Skeletal muscle tissue (tissue), 4 donors: ENCODE results near the gene RAB3B. TPM values are rescaled to one million over a fixed set of nuclear protein-coding genes. Genes with fewer than 3 reads are reported as not detected.
"Not testable (repeated sequence)": the region's sequence is repeated elsewhere in the genome, so short reads cannot be mapped to it uniquely, and the experiment has no call there.

Experiments
- H3K27ac ChIP-seq: one replicate; pipeline ENCODE4 v1.7.0; 2013; ENCODE audit warnings: mild to moderate bottlenecking, low read depth, low read length, inconsistent platforms
- H3K27me3 ChIP-seq, 3 donors: one replicate each; pipeline ENCODE4 v1.7.0; 2013; ENCODE audit warnings: low read length in 3 of 3; ENCODE audit not compliant: control insufficient read depth in 3 of 3, insufficient read depth in 3 of 3
- H3K36me3 ChIP-seq, 3 donors: one replicate each; pipeline ENCODE4 v1.7.0; 2013; ENCODE audit warnings: low read length in 3 of 3; ENCODE audit not compliant: control insufficient read depth in 3 of 3, insufficient read depth in 3 of 3
- H3K4me1 ChIP-seq, 3 donors: one replicate each; pipeline ENCODE4 v1.7.0; 2013; ENCODE audit warnings: low read length in 3 of 3, mild to moderate bottlenecking in 3 of 3; ENCODE audit not compliant: control insufficient read depth in 3 of 3, insufficient read depth in 3 of 3
- H3K4me3 ChIP-seq, 3 donors: one replicate each; pipeline ENCODE4 v1.7.0; 2013; ENCODE audit warnings: low read length in 3 of 3
- H3K9ac ChIP-seq, 3 donors: one replicate each; pipeline ENCODE4 v1.7.0; 2013; ENCODE audit warnings: low read length in 3 of 3, mild to moderate bottlenecking in 3 of 3, moderate library complexity in 2 of 3, low read depth in 1 of 3
- H3K9me3 ChIP-seq, 3 donors: one replicate each; pipeline ENCODE4 v1.7.0; 2013; ENCODE audit warnings: low read length in 3 of 3; ENCODE audit not compliant: control insufficient read depth in 3 of 3
- total RNA-seq: library from RNA; depleted of rRNA; stranded (reverse); fragments of >200 nt; gene quantifications from one replicate; pipeline ENCODE4 v1.2.3, GENCODE V29; 2014
- donor health status: Osteomylitis.

RAB3B gene
- total RNA-seq, 1 donor from 2014 or later, result under 0.01 TPM

DNA sequence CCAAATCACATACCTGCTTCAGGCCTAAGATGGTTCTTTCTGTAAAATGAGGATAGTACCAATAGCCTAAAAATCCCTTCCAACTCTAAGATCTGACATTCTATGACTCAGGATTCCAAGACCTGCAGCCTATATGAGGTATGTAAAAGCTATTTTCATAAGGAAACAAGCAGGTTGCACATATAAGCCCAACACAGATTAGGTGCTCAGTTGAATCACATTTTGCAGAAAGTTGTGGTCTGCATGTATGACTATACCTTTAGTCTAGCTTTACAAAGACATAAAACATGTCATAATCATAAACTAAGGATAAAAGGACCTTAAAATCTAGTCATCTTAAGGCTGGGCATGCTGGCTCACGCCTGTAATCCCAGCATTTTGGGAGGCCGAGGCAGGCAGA is 35.8 kb upstream of the RAB3B start:
- H3K9ac ChIP-seq, result no peak overlapping the region
- H3K4me3 ChIP-seq, result no peak overlapping the region
- no peaks in the 10 kb centered on the region for H3K9me3 ChIP-seq
- H3K4me1 ChIP-seq, result peaks cover under 1% of the 10 kb centered on the region in 3 donors
- H3K36me3 ChIP-seq, result peaks cover 8 to 32% (median 31%) of the 10 kb centered on the region in 3 donors
- H3K27ac ChIP-seq, result no peak overlapping the region
- no peaks in the 10 kb centered on the region for H3K27me3 ChIP-seq

DNA sequence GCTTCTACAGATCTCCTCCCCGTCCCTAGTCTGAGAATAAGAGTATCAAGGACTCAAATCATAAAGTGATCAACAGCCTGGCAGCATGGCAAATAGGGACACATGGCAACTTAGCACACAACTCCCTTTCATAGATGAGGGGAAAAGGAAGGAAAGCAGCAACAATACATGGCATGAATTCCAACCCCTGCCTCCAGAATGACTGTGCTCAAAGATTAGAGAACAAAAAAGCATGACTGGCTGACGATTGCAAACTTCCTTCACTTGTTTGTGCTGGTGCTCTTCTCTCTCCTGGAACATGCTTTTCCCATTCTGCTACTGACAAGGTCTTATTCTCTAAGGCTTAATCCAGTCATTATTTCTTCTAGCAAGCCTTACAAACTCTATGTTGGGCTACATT is 31.6 kb upstream of the RAB3B start:
- Histone ChIP-seq H3K9ac (no peak overlapping the region), H3K4me1 (no peaks in the 10 kb centered on the region), H3K27me3 (no peaks in the 10 kb centered on the region), H3K4me3 (no peak overlapping the region), H3K27ac (no peak overlapping the region), H3K9me3 (no peaks in the 10 kb centered on the region), H3K36me3 (peaks cover 15 to 43% (median 40%) of the 10 kb centered on the region in 3 donors)

DNA sequence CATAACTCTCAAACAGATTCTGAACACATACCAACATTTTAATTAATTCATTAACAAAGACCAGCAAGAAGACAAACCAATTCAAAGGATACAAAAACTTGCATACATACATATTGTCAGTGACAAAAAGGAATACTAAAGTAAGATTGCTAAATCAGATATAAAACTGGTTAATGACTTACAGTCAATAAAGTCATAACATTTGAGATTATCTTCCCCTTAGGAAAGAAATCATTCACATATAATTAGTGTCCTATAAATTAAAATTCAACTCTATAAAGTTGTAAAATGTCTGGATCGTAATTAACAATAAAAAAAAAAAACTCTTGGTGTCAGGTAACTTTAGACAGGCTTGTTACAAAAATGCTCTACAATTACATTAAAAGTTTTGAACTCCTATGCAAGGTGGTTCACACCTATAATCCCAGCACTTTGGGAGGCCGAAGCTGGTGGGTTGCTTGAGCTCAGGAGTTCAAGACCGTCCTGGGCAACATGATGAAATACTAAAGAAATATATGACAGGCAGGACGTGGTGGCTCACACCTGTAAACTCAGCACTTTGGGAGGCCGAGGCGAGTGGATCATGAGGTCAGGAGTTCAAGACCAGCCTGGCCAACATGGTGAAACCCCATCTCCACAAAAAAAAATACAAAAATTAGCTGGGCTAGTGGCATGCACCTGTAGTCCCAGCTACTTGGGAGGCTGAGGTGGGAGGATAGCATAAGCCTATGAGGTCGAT is 17.7 kb upstream of the RAB3B start:
- H3K27me3 ChIP-seq, result peaks cover 7 to 17% (median 9%) of the 10 kb centered on the region in 3 donors
- no peak overlapping the region for H3K27ac ChIP-seq
- H3K4me1 ChIP-seq, result no peaks in the 10 kb centered on the region
- H3K9ac ChIP-seq, result no peak overlapping the region
- no peaks in the 10 kb centered on the region for H3K36me3 ChIP-seq
- H3K4me3 ChIP-seq, result no peak overlapping the region
- no peaks in the 10 kb centered on the region for H3K9me3 ChIP-seq

- no peak overlapping the region for H3K4me3 ChIP-seq
- peaks cover 7 to 17% (median 11%) of the 10 kb centered on the region in 3 donors for H3K27me3 ChIP-seq
- no peaks in the 10 kb centered on the region for H3K36me3 ChIP-seq
- no peak overlapping the region for H3K9ac ChIP-seq
- H3K27ac ChIP-seq, result no peak overlapping the region
- no peaks in the 10 kb centered on the region for H3K4me1 ChIP-seq
- no peaks in the 10 kb centered on the region for H3K9me3 ChIP-seq
These were observed 16.9 kb upstream of the RAB3B start for GRCh38 chr1:52007215-52008002.

GRCh38 chr1:52006081-52006553 is 15.6 kb upstream of the RAB3B start:
- H3K9ac ChIP-seq, H3K9me3 ChIP-seq, H3K27ac ChIP-seq, H3K4me1 ChIP-seq, H3K4me3 ChIP-seq, H3K36me3 ChIP-seq: not testable (repeated sequence)
- H3K27me3 ChIP-seq, result peaks cover 7 to 17% (median 11%) of the 10 kb centered on the region in 3 donors

- H3K9ac ChIP-seq, result not testable (repeated sequence)
- H3K27me3 ChIP-seq, result peaks cover 7 to 17% (median 11%) of the 10 kb centered on the region in 3 donors
These were observed 15.0 kb upstream of the RAB3B start for GRCh38 chr1:52005548-52005947.

DNA sequence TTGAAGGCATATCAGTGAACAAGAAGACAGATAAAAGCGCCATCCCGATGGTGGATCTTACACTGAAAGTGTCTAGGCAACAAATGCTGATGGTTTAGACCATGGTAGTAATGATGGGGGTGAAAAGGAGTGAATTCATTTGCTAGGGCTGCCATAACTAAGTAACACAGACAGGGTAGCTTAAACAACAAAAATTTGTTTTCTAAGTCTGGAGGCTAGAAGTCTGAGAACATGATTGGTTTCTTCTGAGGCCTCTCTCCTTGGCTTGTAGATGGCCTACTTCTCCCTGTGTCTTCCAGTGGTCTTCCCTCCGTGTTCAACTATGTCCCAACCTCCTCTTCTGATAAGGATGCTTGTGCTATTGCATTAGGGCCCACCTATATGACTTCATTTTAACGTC is 13.4 kb upstream of the RAB3B start:
- Histone ChIP-seq H3K9me3 (no peaks in the 10 kb centered on the region), H3K4me3 (no peak overlapping the region), H3K4me1 (no peaks in the 10 kb centered on the region), H3K27me3 (peaks cover 7 to 17% (median 11%) of the 10 kb centered on the region in 3 donors), H3K27ac (no peak overlapping the region), H3K36me3 (no peaks in the 10 kb centered on the region), H3K9ac (no peak overlapping the region)

More at GRCh38 chr1:52005548-52005947, 15.0 kb upstream of the RAB3B start:
- not testable (repeated sequence) for H3K9me3 ChIP-seq, H3K4me1 ChIP-seq, H3K4me3 ChIP-seq, H3K36me3 ChIP-seq, H3K27ac ChIP-seq

DNA sequence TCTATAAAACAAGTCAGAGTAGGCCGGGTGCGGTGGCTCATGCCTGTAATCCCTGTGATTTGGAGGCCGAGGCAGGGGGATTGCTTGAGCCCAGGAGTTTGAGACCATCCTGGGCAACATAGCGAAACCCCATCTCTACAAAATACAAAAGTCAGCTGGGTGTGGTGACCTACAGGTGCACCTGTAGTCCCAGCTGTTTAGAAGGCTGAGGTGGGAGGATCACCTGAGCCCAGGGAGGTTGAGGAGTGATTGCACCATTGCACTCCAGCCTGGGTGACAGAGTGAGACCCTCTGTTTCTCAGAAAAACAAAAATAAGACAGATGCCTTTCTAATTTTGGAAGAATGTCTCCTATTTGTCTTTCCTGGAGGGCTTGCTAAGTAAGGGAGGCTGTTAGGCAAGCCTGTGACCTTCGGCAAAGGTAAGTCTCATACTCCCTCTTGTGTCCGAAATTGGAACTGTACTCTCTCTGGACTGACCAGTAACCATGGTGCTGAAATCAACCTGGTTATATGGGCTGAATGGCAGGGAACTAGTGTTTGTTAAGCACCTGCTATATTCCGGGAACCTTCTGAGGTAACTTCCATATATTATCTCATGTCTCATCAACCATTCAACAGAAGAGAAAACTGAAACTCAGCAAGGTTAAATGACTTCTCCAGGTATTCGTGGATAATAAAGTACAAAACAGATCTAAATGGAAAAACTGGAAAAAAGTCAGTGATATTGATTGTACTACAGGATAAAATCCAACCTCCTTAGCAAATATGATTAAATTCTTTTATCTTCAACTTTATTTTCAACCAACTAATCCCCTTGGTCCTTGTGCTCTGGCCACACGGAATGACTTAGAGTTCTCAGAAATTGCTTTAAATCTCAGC is 11.8 kb upstream of the RAB3B start:
- Histone ChIP-seq H3K9me3 (no peaks in the 10 kb centered on the region), H3K27ac (no peak overlapping the region), H3K27me3 (peaks cover 7 to 17% (median 11%) of the 10 kb centered on the region in 3 donors), H3K4me1 (no peaks in the 10 kb centered on the region), H3K36me3 (no peaks in the 10 kb centered on the region), H3K4me3 (no peak overlapping the region), H3K9ac (no peak overlapping the region)

DNA sequence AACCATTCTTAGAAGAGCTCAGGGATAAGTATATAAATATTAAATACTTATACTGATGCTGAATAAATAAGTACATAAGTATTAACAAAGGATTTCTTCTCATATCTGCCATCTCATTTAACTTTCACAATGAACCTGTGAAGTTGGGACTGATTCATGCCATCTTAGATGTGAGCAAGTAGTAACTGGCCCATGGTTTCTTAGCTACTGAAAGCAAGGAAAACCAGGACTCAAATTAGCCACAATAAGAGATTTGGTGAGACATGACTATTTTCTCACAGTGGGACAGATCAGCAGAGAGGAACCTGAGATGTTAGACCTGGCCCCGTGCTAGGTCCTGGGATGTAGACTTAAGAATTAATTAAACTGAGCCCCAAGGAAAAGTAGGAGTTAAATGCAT is 8.2 kb upstream of the RAB3B start:
- peaks cover 3 to 6% (median 6%) of the 10 kb centered on the region in 3 donors for H3K27me3 ChIP-seq
- no peak overlapping the region for H3K9ac ChIP-seq
- no peaks in the 10 kb centered on the region for H3K4me1 ChIP-seq
- H3K27ac ChIP-seq, result no peak overlapping the region
- no peaks in the 10 kb centered on the region for H3K36me3 ChIP-seq
- no peak overlapping the region for H3K4me3 ChIP-seq
- no peaks in the 10 kb centered on the region for H3K9me3 ChIP-seq
